Measurements from ENCODE around the gene CBARP. TPM values are rescaled to one million over a fixed set of nuclear protein-coding genes. Genes with fewer than 3 reads are reported as not detected.
A peak's percentile ranks its signal among the peaks of the same experiment; 100 is the strongest.

The CBARP gene
- polyA plus RNA-seq, 2 donors: 0.95 to 1.3 TPM

DNA sequence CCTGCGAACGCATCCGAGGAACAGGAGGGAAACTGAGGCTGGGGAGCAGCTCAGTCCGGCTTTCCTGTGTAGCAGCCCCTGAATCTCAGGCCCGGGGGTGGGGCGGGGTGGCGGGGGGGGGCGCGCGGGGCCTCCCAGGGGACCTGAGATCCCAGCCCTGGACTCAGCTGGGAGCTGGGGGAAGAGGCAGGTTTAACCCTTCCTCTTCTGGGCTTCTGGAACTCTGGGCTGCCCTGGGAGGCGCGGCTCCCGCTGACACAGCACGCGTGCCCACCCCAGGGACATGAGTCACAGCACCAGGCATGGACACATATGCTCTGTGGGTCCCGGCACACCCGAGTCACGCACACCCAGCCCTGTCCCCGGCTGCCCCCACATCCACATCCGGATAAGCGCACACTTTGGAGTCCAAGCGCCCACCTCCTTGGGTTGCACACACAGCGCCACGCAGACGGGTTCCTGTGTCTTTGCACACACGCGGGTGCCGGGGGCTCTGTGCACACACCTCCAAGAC lies 27.9 kb upstream of the CBARP start:
- Histone ChIP-seq H3K4me1 (ENCODE audit: control insufficient read depth in 2 of 2, insufficient read depth in 2 of 2, low read length in 1 of 2) (peaks cover 16 to 52% of the 10 kb centered on the region in 2 donors), H3K36me3 (ENCODE audit: control insufficient read depth in 2 of 2, insufficient read depth in 2 of 2, low read length in 1 of 2) (no peaks in the 10 kb centered on the region), H3K27me3 (ENCODE audit: control insufficient read depth in 1 of 2, insufficient read depth in 2 of 2, low read length in 2 of 2) (no peaks in the 10 kb centered on the region), H3K27ac (ENCODE audit: low read depth in 2 of 2, low read length in 1 of 2) (peak overlapping the region; percentile 93 to 94), H3K9me3 (ENCODE audit: control insufficient read depth in 2 of 2, insufficient read depth in 1 of 2, low read depth in 1 of 2, low read length in 1 of 2) (no peaks in the 10 kb centered on the region), H3K4me3 (ENCODE audit: low read depth in 1 of 2, low read length in 2 of 2) (peak overlapping the region; percentile 39 to 50)
- WGBS, 2 donors: 14 to 20% methylated on average over 28 of the region's 28 CpGs

DNA sequence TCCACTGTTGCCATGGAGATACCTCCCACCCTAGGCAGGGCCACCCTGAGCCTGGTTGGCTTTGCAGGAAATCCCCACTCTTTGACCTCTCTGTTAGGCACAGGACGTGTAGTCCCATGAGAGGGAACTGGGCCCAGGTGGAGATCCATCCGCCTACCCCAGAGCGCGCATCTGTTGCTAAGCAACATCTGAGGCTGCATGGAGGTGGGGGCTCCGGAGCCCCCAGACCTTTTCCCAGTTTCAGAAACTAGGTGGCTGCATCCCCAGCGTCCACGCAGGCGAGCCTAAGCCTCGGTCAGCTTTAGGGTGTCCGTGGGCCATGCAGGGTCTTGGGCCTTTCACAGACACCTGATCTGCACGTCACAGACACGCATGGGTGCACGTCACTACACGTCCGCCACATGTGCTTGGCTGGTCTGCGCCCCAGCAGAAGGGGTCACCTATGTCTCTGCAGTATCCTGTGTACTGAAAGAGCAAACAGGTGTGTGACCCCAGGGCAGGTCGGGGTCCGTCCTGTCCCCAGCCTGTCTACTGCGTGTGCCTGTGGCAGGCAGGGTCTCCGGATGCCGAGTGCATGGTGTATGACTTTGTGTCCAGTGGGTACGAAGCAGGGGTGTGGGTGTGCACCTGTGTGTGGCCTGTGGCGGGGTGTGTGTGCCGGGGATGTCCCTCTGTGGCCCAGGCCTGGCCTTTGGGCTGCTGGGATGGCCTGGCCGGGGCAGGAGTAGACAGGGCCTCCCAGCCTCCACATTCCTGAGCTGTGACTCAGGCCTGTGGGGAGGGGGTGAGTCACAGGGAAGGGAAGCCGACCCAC lies 27.2 kb upstream of the CBARP start:
- Histone ChIP-seq H3K27me3 (ENCODE audit: control insufficient read depth in 1 of 2, insufficient read depth in 2 of 2, low read length in 2 of 2) (no peaks in the 10 kb centered on the region), H3K4me1 (ENCODE audit: control insufficient read depth in 2 of 2, insufficient read depth in 2 of 2, low read length in 1 of 2) (peaks cover 16 to 58% of the 10 kb centered on the region in 2 donors), H3K27ac (ENCODE audit: low read depth in 2 of 2, low read length in 1 of 2) (peak overlapping the region; percentile 93 to 94), H3K9me3 (ENCODE audit: control insufficient read depth in 2 of 2, insufficient read depth in 1 of 2, low read depth in 1 of 2, low read length in 1 of 2) (no peaks in the 10 kb centered on the region), H3K36me3 (ENCODE audit: control insufficient read depth in 2 of 2, insufficient read depth in 2 of 2, low read length in 1 of 2) (no peaks in the 10 kb centered on the region), H3K4me3 (ENCODE audit: low read depth in 1 of 2, low read length in 2 of 2) (no peak overlapping the region)
- 52 to 61% methylated on average over 25 to 26 of the region's 26 CpGs for WGBS, 2 donors

DNA sequence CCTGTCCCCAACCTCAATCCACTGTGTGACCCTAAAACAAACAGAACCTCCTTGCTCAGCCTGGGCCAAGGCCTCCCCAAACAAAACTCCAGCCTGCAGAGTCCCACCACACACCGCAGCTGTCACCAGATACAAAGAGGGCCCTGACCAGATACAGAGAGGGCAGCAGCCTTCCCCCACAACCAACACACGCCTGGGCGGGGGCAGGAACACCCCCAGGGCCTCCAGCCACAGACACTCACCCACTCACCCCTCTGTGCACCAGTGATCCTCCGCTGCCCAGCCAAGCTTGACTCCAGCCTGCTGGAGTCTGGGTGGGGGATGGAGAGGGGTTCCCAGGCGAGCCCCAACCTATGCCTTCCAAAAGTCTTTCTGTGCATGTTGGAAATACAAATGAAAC lies 25.4 kb upstream of the CBARP start:
- H3K27me3 ChIP-seq (ENCODE audit: control insufficient read depth in 1 of 2, insufficient read depth in 2 of 2, low read length in 2 of 2): no peaks in the 10 kb centered on the region
- H3K4me1 ChIP-seq (ENCODE audit: control insufficient read depth in 2 of 2, insufficient read depth in 2 of 2, low read length in 1 of 2): peaks cover 19 to 57% of the 10 kb centered on the region in 2 donors
- H3K36me3 ChIP-seq (ENCODE audit: control insufficient read depth in 2 of 2, insufficient read depth in 2 of 2, low read length in 1 of 2): peaks cover 0 to under 1% of the 10 kb centered on the region in 2 donors
- H3K27ac ChIP-seq (ENCODE audit: low read depth in 2 of 2, low read length in 1 of 2): peak overlapping the region; percentile 98
- H3K9me3 ChIP-seq (ENCODE audit: control insufficient read depth in 2 of 2, insufficient read depth in 1 of 2, low read depth in 1 of 2, low read length in 1 of 2): no peaks in the 10 kb centered on the region
- 50 to 67% methylated on average over 5 of the region's 5 CpGs for WGBS, 2 donors
- H3K4me3 ChIP-seq (ENCODE audit: low read depth in 1 of 2, low read length in 2 of 2): no peak overlapping the region

- peak overlapping the region; percentile 98 for H3K27ac ChIP-seq (ENCODE audit: low read depth in 2 of 2, low read length in 1 of 2)
- no peaks in the 10 kb centered on the region for H3K27me3 ChIP-seq (ENCODE audit: control insufficient read depth in 1 of 2, insufficient read depth in 2 of 2, low read length in 2 of 2)
- peak overlapping the region; percentile 16 for H3K4me3 ChIP-seq (ENCODE audit: low read depth in 1 of 2, low read length in 2 of 2)
- H3K4me1 ChIP-seq (ENCODE audit: control insufficient read depth in 2 of 2, insufficient read depth in 2 of 2, low read length in 1 of 2): peaks cover 17 to 54% of the 10 kb centered on the region in 2 donors
- WGBS, 2 donors: 30 to 39% methylated on average over 19 to 21 of the region's 21 CpGs
- H3K9me3 ChIP-seq (ENCODE audit: control insufficient read depth in 2 of 2, insufficient read depth in 1 of 2, low read depth in 1 of 2, low read length in 1 of 2): no peaks in the 10 kb centered on the region
- H3K36me3 ChIP-seq (ENCODE audit: control insufficient read depth in 2 of 2, insufficient read depth in 2 of 2, low read length in 1 of 2): peaks cover 0 to 5% of the 10 kb centered on the region in 2 donors
These were observed 24.9 kb upstream of the CBARP start for GRCh38 chr19:1262623-1263123.

- Histone ChIP-seq H3K4me3 (ENCODE audit: low read depth in 1 of 2, low read length in 2 of 2) (peak overlapping the region; percentile 61 to 71), H3K36me3 (ENCODE audit: control insufficient read depth in 2 of 2, insufficient read depth in 2 of 2, low read length in 1 of 2) (peaks cover 1 to 6% of the 10 kb centered on the region in 2 donors), H3K27me3 (ENCODE audit: control insufficient read depth in 1 of 2, insufficient read depth in 2 of 2, low read length in 2 of 2) (no peaks in the 10 kb centered on the region), H3K4me1 (ENCODE audit: control insufficient read depth in 2 of 2, insufficient read depth in 2 of 2, low read length in 1 of 2) (peaks cover 15 to 47% of the 10 kb centered on the region in 2 donors), H3K9me3 (ENCODE audit: control insufficient read depth in 2 of 2, insufficient read depth in 1 of 2, low read depth in 1 of 2, low read length in 1 of 2) (no peaks in the 10 kb centered on the region), H3K27ac (ENCODE audit: low read depth in 2 of 2, low read length in 1 of 2) (peak overlapping the region; percentile 98)
- 18 to 19% methylated on average over 24 to 28 of the region's 28 CpGs for WGBS, 2 donors
These were observed 24.2 kb upstream of the CBARP start for GRCh38 chr19:1261798-1262622.

DNA sequence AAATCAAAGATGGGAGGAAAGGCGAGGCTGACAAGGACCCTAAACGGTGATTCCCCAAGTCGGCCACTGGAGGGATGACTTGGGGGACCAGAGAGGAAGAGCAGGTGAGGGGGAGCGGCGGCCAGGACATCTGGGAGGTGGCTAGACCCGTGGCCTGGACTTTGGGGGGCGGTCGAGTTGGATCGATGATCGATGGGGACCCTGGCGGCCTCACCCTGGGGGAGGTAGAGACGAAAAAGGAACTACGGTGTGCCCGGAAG lies 23.7 kb upstream of the CBARP start:
- Histone ChIP-seq H3K27ac (ENCODE audit: low read depth in 2 of 2, low read length in 1 of 2) (peak overlapping the region; percentile 98), H3K36me3 (ENCODE audit: control insufficient read depth in 2 of 2, insufficient read depth in 2 of 2, low read length in 1 of 2) (peaks cover 6 to 11% of the 10 kb centered on the region in 2 donors), H3K27me3 (ENCODE audit: control insufficient read depth in 1 of 2, insufficient read depth in 2 of 2, low read length in 2 of 2) (no peaks in the 10 kb centered on the region), H3K9me3 (ENCODE audit: control insufficient read depth in 2 of 2, insufficient read depth in 1 of 2, low read depth in 1 of 2, low read length in 1 of 2) (no peaks in the 10 kb centered on the region), H3K4me1 (ENCODE audit: control insufficient read depth in 2 of 2, insufficient read depth in 2 of 2, low read length in 1 of 2) (peaks cover 15 to 47% of the 10 kb centered on the region in 2 donors), H3K4me3 (ENCODE audit: low read depth in 1 of 2, low read length in 2 of 2) (peak overlapping the region; percentile 61 to 71)
- 8 to 9% methylated on average over 14 of the region's 14 CpGs for WGBS, 2 donors

GRCh38 chr19:1260749-1261537 lies 23.1 kb upstream of the CBARP start:
- WGBS, 2 donors: 1% methylated on average over 67 to 83 of the region's 83 CpGs
- H3K36me3 ChIP-seq (ENCODE audit: control insufficient read depth in 2 of 2, insufficient read depth in 2 of 2, low read length in 1 of 2): peaks cover 6 to 14% of the 10 kb centered on the region in 2 donors
- H3K9me3 ChIP-seq (ENCODE audit: control insufficient read depth in 2 of 2, insufficient read depth in 1 of 2, low read depth in 1 of 2, low read length in 1 of 2): no peaks in the 10 kb centered on the region
- H3K27me3 ChIP-seq (ENCODE audit: control insufficient read depth in 1 of 2, insufficient read depth in 2 of 2, low read length in 2 of 2): no peaks in the 10 kb centered on the region
- peak overlapping the region; percentile 61 to 71 for H3K4me3 ChIP-seq (ENCODE audit: low read depth in 1 of 2, low read length in 2 of 2)
- peaks cover 14 to 44% of the 10 kb centered on the region in 2 donors for H3K4me1 ChIP-seq (ENCODE audit: control insufficient read depth in 2 of 2, insufficient read depth in 2 of 2, low read length in 1 of 2)
- H3K27ac ChIP-seq (ENCODE audit: low read depth in 2 of 2, low read length in 1 of 2): peak overlapping the region; percentile 98

- 9 to 12% methylated on average over 18 to 33 of the region's 33 CpGs for WGBS, 2 donors
- H3K4me1 ChIP-seq (ENCODE audit: control insufficient read depth in 2 of 2, insufficient read depth in 2 of 2, low read length in 1 of 2): peaks cover 12 to 45% of the 10 kb centered on the region in 2 donors
- H3K9me3 ChIP-seq (ENCODE audit: control insufficient read depth in 2 of 2, insufficient read depth in 1 of 2, low read depth in 1 of 2, low read length in 1 of 2): no peaks in the 10 kb centered on the region
- H3K27ac ChIP-seq (ENCODE audit: low read depth in 2 of 2, low read length in 1 of 2): peak overlapping the region; percentile 94 to 98
- no peaks in the 10 kb centered on the region for H3K27me3 ChIP-seq (ENCODE audit: control insufficient read depth in 1 of 2, insufficient read depth in 2 of 2, low read length in 2 of 2)
- peaks cover 12 to 22% of the 10 kb centered on the region in 2 donors for H3K36me3 ChIP-seq (ENCODE audit: control insufficient read depth in 2 of 2, insufficient read depth in 2 of 2, low read length in 1 of 2)
- H3K4me3 ChIP-seq (ENCODE audit: low read depth in 1 of 2, low read length in 2 of 2): peak overlapping the region; percentile 8 to 20
These were observed 22.3 kb upstream of the CBARP start for GRCh38 chr19:1259876-1260748.

Data from esophagus (tissue), 2 donors.